Lung (tissue), 12 donors: Measurements from ENCODE around the gene LAMC3. TPM values are rescaled to one million over a fixed set of nuclear protein-coding genes. Genes with fewer than 3 reads are reported as not detected.

Source experiments
- ATAC-seq: fragments of 200-7000 bp; cut with Tn5 transposase; one replicate; pipeline ENCODE4 v1.9.1; 2020; ENCODE audit warnings: moderate number of reproducible peaks; ENCODE audit not compliant: insufficient read depth, low FRiP score
- DNase-seq, 3 donors: peaks; one replicate each; pipeline ENCODE4 v3.0.0-alpha.2; 2013 to 2017
- H3K27ac ChIP-seq, 2 donors: one replicate each; pipeline ENCODE4 v1.5.1; 2013; ENCODE audit warnings: mild to moderate bottlenecking in 2 of 2, moderate library complexity in 2 of 2, control low read depth in 1 of 2, inconsistent platforms in 1 of 2, low read depth in 1 of 2, low read length in 1 of 2
- H3K27me3 ChIP-seq, 3 donors: one replicate each; pipeline ENCODE4 v1.5.1; 2013; ENCODE audit warnings: low read length in 2 of 3; ENCODE audit not compliant: control insufficient read depth in 3 of 3, insufficient read depth in 3 of 3
- H3K36me3 ChIP-seq, 4 donors: one replicate each; pipeline ENCODE4 v1.5.1; 2013; ENCODE audit warnings: low read length in 4 of 4, mild to moderate bottlenecking in 1 of 4, moderate library complexity in 1 of 4; ENCODE audit not compliant: control insufficient read depth in 4 of 4, insufficient read depth in 4 of 4
- H3K4me1 ChIP-seq, 5 donors: one replicate each; pipeline ENCODE4 v1.5.1; 2013; ENCODE audit warnings: low read length in 5 of 5, mild to moderate bottlenecking in 2 of 5, moderate library complexity in 1 of 5; ENCODE audit not compliant: control insufficient read depth in 5 of 5, insufficient read depth in 5 of 5
- H3K4me3 ChIP-seq: one replicate; pipeline ENCODE4 v1.5.1; 2013; ENCODE audit warnings: mild to moderate bottlenecking, control low read depth, moderate library complexity
- H3K9ac ChIP-seq, 2 donors: one replicate each; pipeline ENCODE4 v1.5.1; 2013; ENCODE audit warnings: low read length in 2 of 2, control low read depth in 1 of 2; ENCODE audit not compliant: insufficient read depth in 1 of 2
- H3K9me3 ChIP-seq, 4 donors: one replicate each; pipeline ENCODE4 v1.5.1; 2013; ENCODE audit warnings: low read length in 3 of 4, mild to moderate bottlenecking in 1 of 4, moderate library complexity in 1 of 4; ENCODE audit not compliant: control insufficient read depth in 4 of 4, insufficient read depth in 3 of 4
- CTCF ChIP-seq: IDR thresholded peaks from 2 replicates; pipeline ENCODE4 v1.5.1; 2012; ENCODE audit warnings: mild to moderate bottlenecking; ENCODE audit errors: control extremely low read depth, extremely low read depth
- WGBS, 2 donors: extraction: QIAGEN DNeasy Blood & Tissue Kit; methylation state at CpG; one replicate each; pipeline ENCODE4 v1.1.7; 2013; 5-methylcytosine and 5-hydroxymethylcytosine counted together
- polyA plus RNA-seq, 2 donors: library from polyadenylated mRNA; stranded (reverse); fragments of 200-250 nt; gene quantifications; one replicate each; pipeline ENCODE4 v1.2.1, GENCODE V29; 2013
- total RNA-seq, 2 donors: library from RNA; depleted of rRNA in 1 of 2; stranded (reverse); fragments of >200 nt in 1 of 2; gene quantifications; one replicate each; pipeline ENCODE4 v1.2.1, GENCODE V29; 2014 to 2021
- donor health status: control.
- donor health status: control.
- donor health status: Bipolar disorder and iron deficiency.
- donor health status: healthy.
- donor health status: DM: yes; HTN: yes; CAD: no.

Gene LAMC3
- total and polyA plus RNA-seq, 4 donors = 10.5 to 24.3 (median 14.1) TPM

GRCh38 chr9:130987054-130987453, 21.9 kb upstream of the LAMC3 start:
- H3K4me1 ChIP-seq = peaks cover 0 to 6% (median 0%) of the 10 kb centered on the region in 5 donors
- ATAC-seq = no peak
- TF ChIP-seq CTCF = no peak
- H3K27ac ChIP-seq = no peak overlapping the region
- H3K9me3 ChIP-seq = no peaks in the 10 kb centered on the region
- H3K27me3 ChIP-seq = peaks cover 0 to 13% (median 0%) of the 10 kb centered on the region in 3 donors
- no peaks in the 10 kb centered on the region for H3K36me3 ChIP-seq
- WGBS, 2 donors = 79 to 87% methylated on average over 7 of the region's 7 CpGs
- H3K9ac ChIP-seq = no peak overlapping the region
- no peak overlapping the region for H3K4me3 ChIP-seq
- no peak for DNase-seq

- Histone ChIP-seq H3K9me3 (no peaks in the 10 kb centered on the region), H3K9ac (no peak overlapping the region), H3K4me3 (no peak overlapping the region), H3K27me3 (peaks cover 0 to 15% (median 0%) of the 10 kb centered on the region in 3 donors), H3K36me3 (no peaks in the 10 kb centered on the region), H3K27ac (no peak overlapping the region), H3K4me1 (peaks cover 0 to 6% (median 0%) of the 10 kb centered on the region in 5 donors)
- 67 to 73% methylated on average over 10 of the region's 10 CpGs for WGBS, 2 donors
- DNase-seq = no peak
- TF ChIP-seq CTCF = no peak
- no peak for ATAC-seq
Observed at GRCh38 chr9:130987738-130988399, 21.1 kb upstream of the LAMC3 start.

- H3K4me1 ChIP-seq = peaks cover 0 to 6% (median 0%) of the 10 kb centered on the region in 5 donors
- no peak overlapping the region for H3K4me3 ChIP-seq
- no peak for DNase-seq
- no peaks in the 10 kb centered on the region for H3K9me3 ChIP-seq
- H3K27ac ChIP-seq = no peak overlapping the region
- no peak for TF ChIP-seq CTCF
- H3K9ac ChIP-seq = no peak overlapping the region
- peaks cover 0 to 15% (median 0%) of the 10 kb centered on the region in 3 donors for H3K27me3 ChIP-seq
- no peak for ATAC-seq
- H3K36me3 ChIP-seq = no peaks in the 10 kb centered on the region
- WGBS, 2 donors = 93 to 98% methylated on average over 2 of the region's 2 CpGs
Observed at GRCh38 chr9:130988400-130988747, 20.6 kb upstream of the LAMC3 start.

- TF ChIP-seq CTCF = no peak
- DNase-seq = no peak
- H3K4me3 ChIP-seq = no peak overlapping the region
Observed at GRCh38 chr9:130988905-130989304, 20.1 kb upstream of the LAMC3 start.

More at GRCh38 chr9:130988905-130989304, 20.1 kb upstream of the LAMC3 start:
- Histone ChIP-seq H3K27ac (no peak overlapping the region), H3K36me3 (no peaks in the 10 kb centered on the region), H3K4me1 (peaks cover 0 to 6% (median 0%) of the 10 kb centered on the region in 5 donors), H3K27me3 (peaks cover 0 to 15% (median 0%) of the 10 kb centered on the region in 3 donors), H3K9ac (no peak overlapping the region), H3K9me3 (no peaks in the 10 kb centered on the region)
- WGBS, 2 donors = 79 to 84% methylated on average over 9 of the region's 9 CpGs
- no peak for ATAC-seq
